ENCODE measurements around the gene LMAN1L.

DNA sequence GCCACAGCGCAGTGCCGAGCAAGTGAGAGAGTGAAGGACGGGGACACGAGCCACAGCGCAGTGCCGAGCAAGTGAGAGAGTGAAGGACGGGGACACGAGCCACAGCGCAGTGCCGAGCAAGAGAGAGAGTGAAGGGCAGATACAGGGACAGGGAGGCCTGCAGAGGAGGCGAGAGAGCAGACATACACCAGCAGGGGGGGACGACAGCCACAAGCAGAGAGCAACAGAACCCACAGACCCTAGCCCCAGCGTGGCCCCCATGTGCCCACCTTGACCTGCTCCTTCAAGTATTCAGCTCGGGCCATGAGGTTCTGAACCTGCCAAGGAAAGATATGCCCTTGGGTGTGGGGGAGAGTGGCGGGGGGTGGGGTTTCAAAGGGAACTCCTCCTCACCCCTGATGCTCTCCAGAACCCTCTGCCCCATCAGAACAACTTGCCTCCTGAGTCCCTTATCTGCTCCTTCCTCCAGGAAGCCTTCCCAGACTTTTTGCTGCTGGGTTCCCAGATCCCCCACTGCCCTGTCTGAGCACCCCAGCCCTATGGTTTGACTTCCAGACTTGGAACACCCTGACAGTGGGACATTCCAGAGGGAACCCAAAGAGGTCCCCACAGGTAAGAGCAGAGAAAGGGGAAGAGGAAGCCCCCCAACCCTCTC lies 25.0 kb downstream of the LMAN1L start:
- TF ChIP-seq, protein P1, sequence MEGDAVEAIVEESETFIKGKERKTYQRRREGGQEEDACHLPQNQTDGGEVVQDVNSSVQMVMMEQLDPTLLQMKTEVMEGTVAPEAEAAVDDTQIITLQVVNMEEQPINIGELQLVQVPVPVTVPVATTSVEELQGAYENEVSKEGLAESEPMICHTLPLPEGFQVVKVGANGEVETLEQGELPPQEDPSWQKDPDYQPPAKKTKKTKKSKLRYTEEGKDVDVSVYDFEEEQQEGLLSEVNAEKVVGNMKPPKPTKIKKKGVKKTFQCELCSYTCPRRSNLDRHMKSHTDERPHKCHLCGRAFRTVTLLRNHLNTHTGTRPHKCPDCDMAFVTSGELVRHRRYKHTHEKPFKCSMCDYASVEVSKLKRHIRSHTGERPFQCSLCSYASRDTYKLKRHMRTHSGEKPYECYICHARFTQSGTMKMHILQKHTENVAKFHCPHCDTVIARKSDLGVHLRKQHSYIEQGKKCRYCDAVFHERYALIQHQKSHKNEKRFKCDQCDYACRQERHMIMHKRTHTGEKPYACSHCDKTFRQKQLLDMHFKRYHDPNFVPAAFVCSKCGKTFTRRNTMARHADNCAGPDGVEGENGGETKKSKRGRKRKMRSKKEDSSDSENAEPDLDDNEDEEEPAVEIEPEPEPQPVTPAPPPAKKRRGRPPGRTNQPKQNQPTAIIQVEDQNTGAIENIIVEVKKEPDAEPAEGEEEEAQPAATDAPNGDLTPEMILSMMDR (IDR thresholded peaks at IDR 0.05; ENCODE audit: insufficient read depth, low read length, poor library complexity, severe bottlenecking) = no peak
- TF ChIP-seq EZH2phosphoT487 (conservative IDR thresholded peaks at IDR 0.05; ENCODE audit: low read length) = no peak

Measured in SU-DHL-6 (cell line).